H1 (cell line): ENCODE results near the gene ITPK1. TPM values are rescaled to one million over a fixed set of nuclear protein-coding genes. Genes with fewer than 3 reads are reported as not detected.

Experiments
- EP300 ChIP-seq, 2 experiments: IDR thresholded peaks; 1 replicate in 1 of 2; 2 replicates in 1 of 2; pipeline ENCODE4 v1.6.1; 2011 to 2012; ENCODE audit warnings: low read depth in 2 of 2, low read length in 2 of 2, mild to moderate bottlenecking in 2 of 2, borderline replicate concordance in 1 of 2, inconsistent platforms in 1 of 2, moderate library complexity in 1 of 2
- SP4 ChIP-seq: IDR thresholded peaks from 2 replicates; pipeline ENCODE4 v1.6.1; 2012; ENCODE audit warnings: low read length, inconsistent platforms
- polyA plus RNA-seq, 7 experiments: library from polyadenylated mRNA; depleted of rRNA in 3 of 7; stranded (reverse) in 5 of 7; unstranded in 2 of 7; fragments of >200 nt in 5 of 7; fragments of 200-250 nt in 2 of 7; gene quantifications; 1 replicate in 5 of 7; 2 replicates in 1 of 7; 4 replicates in 1 of 7; pipeline versions ENCODE4 v1.2.1 to v1.2.3, GENCODE V29; 2011 to 2013; ENCODE audit warnings: missing spikeins in 2 of 7, mixed read lengths in 2 of 7
- total RNA-seq: library from RNA; stranded (reverse); fragmentation: NEBNext Ultra II Directional; extraction: Animal tissue kit (Norgen Biotek cat#: 25700); gene quantifications from 2 replicates; pipeline ENCODE4 v1.2.1, GENCODE V29; 2021
- TF ChIP-seq, protein P1 (sequence below): IDR thresholded peaks from 2 replicates; pipeline ENCODE4 v1.6.1; 2012; ENCODE audit warnings: inconsistent platforms

The ITPK1 gene
- total and polyA plus RNA-seq, 2 of the 8 experiments (the other 6 are each of a cell fraction or from before 2014, with no cell fraction given) = 108 to 143 TPM

DNA sequence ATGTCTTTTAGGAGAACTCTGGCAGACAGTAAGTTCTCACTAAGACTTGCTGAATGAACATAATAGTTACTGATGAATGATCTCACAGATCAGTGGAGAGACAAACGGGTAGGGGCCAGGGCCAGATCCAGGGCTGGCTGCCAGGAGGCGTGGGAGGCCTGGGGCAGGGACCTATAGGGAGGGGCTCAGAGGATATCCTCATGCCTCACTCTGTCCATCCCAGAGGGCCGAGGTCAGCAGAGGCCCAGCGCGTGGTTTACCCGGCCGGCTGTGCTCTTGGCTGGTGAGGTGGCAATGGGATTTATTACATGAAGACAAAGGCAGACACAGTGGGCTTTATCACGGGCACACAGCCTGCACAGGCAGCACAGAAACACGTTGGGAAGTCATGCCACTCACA is 107.3 kb downstream of the ITPK1 start (continued):
- TF ChIP-seq EP300 (IDR thresholded peaks at IDR 0.05; ENCODE audit: borderline replicate concordance in 1 of 2, low read depth in 2 of 2, low read length in 2 of 2) (no peak), SP4 (no peak)
- TF ChIP-seq, protein P1, sequence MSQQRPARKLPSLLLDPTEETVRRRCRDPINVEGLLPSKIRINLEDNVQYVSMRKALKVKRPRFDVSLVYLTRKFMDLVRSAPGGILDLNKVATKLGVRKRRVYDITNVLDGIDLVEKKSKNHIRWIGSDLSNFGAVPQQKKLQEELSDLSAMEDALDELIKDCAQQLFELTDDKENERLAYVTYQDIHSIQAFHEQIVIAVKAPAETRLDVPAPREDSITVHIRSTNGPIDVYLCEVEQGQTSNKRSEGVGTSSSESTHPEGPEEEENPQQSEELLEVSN = no peak
